Right lung (tissue), 5 donors: Measurements from ENCODE around the gene HAUS3. TPM values are rescaled to one million over a fixed set of nuclear protein-coding genes. Genes with fewer than 3 reads are reported as not detected.

ENCODE experiments used
- DNase-seq, 2 donors: peaks; one replicate each; pipeline ENCODE4 v3.0.0-alpha.2; 2013
- polyA plus RNA-seq, 5 donors: library from polyadenylated mRNA; unstranded; fragments of 120-200 nt; gene quantifications; one replicate each; pipeline versions ENCODE4 v1.2.1 to v1.2.3, GENCODE V29; 2013; ENCODE audit warnings: inconsistent platforms in 1 of 5, low replicate concordance in 1 of 5; ENCODE audit not compliant: insufficient read length in 5 of 5, insufficient read depth in 1 of 5

Gene HAUS3
- polyA plus RNA-seq, 5 donors = 17.9 to 27.4 (median 25.0) TPM

DNA sequence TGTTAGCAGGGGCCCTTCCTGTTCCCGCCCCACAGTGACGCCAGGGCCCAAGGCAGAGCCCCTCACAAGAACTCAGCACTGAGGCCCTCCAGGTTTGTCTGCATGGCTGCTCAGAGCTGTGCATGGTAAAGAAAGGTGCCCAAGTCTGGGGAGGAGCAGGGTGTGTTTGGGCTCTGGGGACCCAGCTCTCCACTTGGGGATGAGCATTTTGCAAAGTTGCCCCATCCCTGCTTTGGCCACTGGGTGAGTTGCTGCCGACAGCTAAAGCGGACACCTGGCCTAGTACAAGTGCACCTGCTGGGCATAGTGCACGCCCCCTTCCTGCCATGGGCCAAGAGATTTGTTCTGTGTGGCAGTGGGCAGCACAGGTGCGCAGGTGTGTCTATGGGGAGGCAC lies 22.0 kb upstream of the HAUS3 start:
- DNase-seq = no peak

GRCh38 chr4:2262944-2263250 lies 21.0 kb upstream of the HAUS3 start:
- DNase-seq = no peak

- peak; percentile 100 for DNase-seq
Measured at GRCh38 chr4:2262145-2262943, 20.4 kb upstream of the HAUS3 start.

DNA sequence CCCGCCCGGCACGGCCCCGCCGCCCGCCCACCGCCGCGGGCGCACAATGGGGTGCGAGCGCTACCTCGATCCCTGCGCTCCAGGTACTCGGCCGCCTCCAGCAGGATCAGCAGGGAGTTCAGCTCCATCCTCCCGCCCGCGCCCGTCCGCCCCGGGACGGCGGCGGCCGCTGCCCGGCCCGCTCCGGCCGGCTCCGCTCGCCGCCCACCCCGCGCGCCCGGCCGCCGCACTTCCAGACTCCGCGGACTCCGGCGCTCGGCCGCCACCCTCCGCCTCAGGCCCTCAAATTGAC lies 19.9 kb upstream of the HAUS3 start, which contains the start of gene MXD4:
MXD4 (minus strand) TSS at position 257 of the 292 bp plus-strand sequence; CDS start at position 128, 129 bp downstream.
- DNase-seq = no peak

DNA sequence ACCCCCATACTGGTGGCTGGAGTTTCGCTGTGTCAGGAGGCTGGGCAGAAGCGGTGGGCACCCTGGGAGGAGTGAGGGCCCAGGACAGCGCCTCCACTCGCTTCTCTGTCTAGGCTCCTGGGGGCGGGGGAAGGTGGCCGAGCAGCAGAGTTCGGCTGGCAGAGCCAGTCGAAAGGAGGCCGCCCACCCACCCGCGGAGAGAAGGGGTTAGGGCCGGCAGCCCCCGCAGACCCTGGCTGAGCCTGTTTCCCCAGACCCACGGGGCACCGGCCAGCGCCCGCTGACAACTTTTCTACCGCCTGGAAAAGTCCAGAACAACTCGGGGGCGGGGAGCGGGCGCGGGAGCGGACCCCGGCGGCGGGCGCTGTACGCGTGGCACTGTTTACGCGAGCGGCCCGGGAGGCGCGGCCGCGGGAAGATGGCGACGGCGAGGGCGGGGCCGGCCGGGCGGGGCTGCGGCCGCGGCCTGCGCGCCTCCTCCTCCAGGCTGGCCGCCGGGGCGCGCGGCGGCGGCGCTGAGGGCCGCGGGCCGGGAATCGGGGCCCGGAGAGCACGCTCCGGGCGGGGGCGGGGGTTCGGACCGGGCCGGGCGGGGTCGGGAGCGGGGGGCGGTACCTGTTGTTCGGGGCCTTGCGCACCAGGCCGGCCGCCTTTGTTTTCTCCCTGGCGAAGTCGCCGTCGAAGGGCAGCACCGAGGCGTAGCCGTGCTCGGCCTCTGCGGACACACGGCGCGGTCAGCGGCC lies 19.4 kb upstream of the HAUS3 start:
- DNase-seq = no peak

GRCh38 chr4:2260344-2261109 lies 18.6 kb upstream of the HAUS3 start:
- no peak for DNase-seq

DNA sequence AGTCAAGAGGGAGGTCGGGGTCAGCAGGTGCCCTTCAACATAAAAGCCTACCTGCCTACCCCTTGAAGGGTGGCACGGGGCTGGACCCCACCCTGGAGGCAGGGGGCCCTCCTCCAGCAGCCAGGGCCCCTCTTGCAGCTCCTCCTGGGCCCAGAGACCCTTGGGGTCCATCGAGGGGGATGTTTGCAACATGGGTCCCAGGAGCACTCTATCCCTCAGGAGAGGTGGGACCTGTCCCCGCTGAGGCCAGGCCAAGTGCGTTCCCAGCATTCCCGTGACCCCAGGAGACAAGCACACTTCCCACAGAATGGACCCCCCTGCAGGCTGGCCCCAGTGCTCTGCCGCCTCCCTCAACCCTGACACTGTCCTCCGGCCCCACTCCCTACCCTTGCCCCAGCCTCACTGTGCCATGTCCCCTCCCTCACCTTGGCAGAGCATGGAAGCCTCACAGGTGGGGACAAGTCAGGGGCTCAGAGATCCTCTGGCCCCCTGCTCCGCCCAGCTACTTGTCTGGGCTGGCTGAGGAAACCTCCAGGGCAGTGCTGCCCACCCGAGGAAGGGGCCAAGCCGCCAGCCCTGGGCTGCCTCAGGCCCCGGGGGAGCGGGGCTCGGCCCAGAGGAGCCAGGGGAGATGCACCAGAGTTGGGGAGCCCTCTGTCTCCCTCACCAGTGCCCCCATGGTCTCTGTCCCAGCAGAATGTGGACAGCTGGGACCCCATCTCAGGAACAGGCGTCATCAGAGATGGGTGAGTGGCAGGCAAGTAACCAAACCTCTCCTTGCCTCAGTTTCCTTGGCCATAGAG lies 17.8 kb upstream of the HAUS3 start:
- no peak for DNase-seq

- DNase-seq = no peak
Measured at GRCh38 chr4:2259036-2259540, 17.2 kb upstream of the HAUS3 start.

DNA sequence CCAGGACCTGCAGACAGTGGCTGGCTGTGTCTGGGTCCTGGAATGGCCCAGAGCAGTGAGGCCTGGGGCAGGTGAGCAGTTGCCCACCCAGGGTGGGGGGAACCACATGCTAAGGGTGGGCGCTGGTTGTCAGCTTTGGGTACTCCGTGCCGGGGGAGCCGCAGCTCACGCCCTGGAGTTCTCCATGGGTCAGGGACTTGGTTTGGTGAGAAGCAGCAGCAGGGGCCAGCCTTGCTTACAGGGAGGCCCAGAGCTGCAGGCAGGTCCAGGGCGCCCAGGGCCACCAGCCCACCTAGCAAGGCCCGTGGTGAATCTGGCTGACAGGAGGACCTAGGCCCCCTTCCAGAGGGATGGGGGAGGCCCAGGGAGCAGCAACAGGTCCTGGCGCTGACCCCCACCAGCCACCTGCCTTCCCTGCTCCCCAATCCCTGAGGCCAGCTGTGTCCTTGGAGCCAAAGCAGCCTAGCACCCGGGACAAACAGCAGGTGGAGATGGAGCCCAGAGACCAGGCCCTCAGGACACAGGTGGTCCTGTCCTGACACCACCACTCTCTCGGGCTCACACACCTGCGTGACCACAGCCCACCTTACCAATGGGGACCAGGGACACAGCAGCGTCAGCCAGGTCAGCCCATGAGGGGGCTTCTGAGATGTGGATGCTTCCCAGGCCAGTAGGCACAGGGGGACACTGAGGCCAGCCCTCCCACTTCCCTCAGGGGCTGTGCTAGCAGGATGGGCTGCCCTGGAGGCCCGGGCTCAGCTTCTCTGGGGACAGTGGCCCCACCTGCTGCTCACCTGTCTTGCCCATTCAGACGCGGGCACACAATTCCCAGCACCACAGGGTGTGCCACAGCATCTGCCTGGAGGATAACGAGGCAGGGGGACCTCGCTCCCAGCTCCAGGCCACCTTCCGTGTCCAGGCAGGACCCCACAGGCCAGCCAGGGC lies 16.4 kb upstream of the HAUS3 start:
- no peak for DNase-seq

- no peak for DNase-seq
Measured at GRCh38 chr4:2257361-2258081, 15.6 kb upstream of the HAUS3 start.

DNA sequence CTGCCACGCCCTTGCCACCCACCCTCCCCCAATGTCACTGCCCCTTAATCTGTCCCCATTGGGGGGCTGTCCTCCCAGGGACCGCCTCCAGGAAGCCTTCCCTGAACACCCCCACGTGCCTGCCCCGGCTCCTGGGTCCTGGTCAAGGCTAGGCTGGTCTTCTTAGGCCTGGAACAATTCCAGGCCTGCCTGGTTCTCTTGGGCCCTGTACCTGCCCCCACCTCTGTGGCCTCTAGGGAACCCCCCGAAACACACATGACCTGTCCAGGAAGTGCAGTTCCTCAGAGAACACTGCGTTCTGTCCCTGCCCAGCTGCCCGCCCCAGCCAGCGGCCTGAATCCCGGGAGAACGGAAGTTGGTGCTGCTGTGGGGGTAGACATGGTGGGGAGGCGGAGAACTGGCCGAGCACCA lies 14.9 kb upstream of the HAUS3 start:
- no peak for DNase-seq

DNA sequence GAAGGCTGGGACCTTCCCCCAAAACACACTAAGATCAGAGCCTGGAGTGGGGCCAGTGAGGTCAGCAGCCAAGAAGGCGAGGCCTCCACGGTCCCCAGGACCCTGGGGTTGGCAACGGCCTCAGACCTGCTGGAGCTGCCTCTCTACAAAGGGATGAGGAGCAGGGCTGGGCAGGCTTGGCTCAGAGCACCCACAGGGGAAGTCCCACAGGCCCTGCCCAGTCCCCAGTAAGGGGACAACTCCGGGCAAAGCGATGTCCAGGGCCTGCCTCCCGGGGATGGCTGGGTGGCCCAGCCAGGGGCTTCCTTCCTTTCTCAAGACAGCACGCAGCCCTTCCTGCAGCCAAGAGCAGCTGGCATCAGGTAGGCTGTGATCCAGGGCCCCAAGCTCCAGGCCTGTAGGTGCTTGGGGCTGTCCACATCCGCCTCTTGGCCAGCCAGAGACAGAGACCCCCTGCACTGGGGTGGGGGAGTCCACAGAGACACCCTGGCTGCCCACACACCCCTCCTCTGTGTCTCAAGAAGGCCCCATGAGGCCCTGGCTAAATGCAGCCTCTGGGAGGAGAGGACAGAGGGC lies 14.3 kb upstream of the HAUS3 start:
- DNase-seq = no peak

- DNase-seq = peak; percentile 20 to 27
Measured at GRCh38 chr4:2255501-2256155, 13.7 kb upstream of the HAUS3 start.

- no peak for DNase-seq
Measured at GRCh38 chr4:2254665-2255500, 13.0 kb upstream of the HAUS3 start.

DNA sequence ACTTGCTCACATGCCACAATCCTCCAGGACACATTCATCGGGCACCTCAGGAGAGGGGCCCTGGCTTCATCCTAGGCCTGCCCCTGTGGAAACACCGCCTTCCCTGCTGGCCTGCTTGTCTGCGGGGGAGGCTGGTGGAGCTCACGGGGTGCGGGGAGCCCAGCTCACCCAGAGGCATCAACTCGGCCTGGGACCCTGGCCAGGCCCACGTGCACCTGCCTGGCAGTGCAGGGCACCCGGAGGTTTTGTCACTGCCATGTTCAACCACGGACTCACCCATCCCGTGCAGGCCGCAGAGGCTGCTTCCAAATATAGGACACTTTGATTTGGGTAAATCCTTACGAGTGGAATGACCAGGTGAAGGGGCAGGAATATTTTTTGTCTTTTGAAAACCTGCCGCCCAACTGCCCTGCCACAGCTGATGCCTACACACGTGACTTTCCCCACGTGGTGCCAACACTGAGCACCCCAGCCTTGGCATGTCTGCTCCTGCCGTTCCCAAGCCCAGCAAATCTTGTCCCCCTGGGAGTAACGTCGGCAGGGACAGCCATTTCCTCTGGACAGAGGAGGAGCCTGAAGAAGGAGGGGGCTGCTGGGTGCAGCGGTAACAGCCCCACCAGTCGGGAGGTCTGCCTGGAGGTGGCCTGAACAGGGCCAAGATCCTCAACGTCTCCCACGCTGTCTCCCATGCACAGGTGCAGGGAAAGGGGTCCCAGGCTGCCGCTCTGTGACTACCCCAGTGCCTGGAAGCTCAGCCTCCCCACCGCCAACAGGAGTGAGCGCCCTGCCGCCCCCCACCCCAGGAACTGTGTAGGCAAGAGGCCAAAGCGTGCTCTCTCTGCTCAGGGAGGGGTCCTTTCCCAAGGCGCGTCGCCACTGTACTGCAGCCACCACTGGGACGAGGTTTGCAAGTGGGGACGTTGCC lies 11.5 kb upstream of the HAUS3 start:
- DNase-seq = no peak

DNA sequence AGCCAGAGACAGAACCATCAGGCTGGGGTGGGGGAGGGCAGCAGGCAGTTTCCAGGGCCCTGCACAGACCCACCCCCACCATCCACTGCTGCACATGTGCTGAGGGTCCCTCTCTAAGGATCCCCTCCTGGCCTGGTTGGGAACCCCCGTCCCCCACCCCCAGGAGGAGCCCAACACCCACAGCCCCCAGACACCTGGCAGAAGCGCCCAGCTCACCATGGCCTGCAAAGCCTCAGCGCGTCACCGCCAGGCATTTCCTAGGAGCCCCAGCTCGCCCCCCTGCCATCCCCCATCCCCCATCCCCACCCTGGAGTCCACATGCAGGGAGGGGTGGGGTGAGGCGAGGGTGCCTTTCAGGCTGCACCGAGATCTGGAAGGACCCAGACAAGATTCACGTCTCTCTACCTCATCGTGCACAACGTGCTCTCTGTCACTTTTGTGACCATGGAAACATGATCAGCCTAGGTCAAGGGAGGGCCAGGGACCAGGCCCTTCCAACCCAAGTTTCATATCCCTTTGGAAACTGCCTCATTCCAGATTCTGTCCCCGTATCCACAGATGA lies 10.7 kb upstream of the HAUS3 start:
- DNase-seq = no peak
